ENCODE data around the gene ZNF407.

Gene ZNF407

GRCh38 chr18:74579496-74580065 lies 18.1 kb upstream of the ZNF407 start:
- no peak for DNase-seq (ENCODE audit: low read depth in 2 of 2)
- TF ChIP-seq, protein P1, sequence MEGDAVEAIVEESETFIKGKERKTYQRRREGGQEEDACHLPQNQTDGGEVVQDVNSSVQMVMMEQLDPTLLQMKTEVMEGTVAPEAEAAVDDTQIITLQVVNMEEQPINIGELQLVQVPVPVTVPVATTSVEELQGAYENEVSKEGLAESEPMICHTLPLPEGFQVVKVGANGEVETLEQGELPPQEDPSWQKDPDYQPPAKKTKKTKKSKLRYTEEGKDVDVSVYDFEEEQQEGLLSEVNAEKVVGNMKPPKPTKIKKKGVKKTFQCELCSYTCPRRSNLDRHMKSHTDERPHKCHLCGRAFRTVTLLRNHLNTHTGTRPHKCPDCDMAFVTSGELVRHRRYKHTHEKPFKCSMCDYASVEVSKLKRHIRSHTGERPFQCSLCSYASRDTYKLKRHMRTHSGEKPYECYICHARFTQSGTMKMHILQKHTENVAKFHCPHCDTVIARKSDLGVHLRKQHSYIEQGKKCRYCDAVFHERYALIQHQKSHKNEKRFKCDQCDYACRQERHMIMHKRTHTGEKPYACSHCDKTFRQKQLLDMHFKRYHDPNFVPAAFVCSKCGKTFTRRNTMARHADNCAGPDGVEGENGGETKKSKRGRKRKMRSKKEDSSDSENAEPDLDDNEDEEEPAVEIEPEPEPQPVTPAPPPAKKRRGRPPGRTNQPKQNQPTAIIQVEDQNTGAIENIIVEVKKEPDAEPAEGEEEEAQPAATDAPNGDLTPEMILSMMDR (IDR thresholded peaks at IDR 0.05; ENCODE audit: low read depth, low read length): no peak
- H3K4me3 ChIP-seq (replicated peaks in 1 of 2; ENCODE audit: low read depth in 2 of 2, low read length in 2 of 2): no peak overlapping the region

DNA sequence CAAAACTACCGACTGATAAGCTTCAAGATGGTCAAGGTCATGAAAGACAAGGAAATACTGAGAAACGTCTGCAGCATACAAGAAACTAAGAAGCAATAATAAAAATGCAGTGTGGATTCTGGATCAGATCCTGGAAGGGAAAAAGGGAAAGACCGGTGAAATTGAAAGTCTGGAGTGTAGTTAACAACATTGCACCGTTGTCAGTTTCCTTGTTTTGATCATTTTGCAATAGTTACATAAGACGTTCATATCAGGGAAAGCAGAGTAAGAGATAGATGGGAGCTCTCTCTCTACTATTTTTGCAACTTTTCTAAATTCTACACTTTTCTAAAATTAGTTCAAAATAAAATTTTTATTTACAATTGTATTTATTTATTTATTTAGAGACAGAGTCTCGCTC lies 15.0 kb upstream of the ZNF407 start:
- H3K4me3 ChIP-seq (replicated peaks in 1 of 2; ENCODE audit: low read depth in 2 of 2, low read length in 2 of 2): no peak overlapping the region
- TF ChIP-seq, protein P1 (IDR thresholded peaks at IDR 0.05; ENCODE audit: low read depth, low read length): no peak
- DNase-seq (ENCODE audit: low read depth in 2 of 2): no peak

DNA sequence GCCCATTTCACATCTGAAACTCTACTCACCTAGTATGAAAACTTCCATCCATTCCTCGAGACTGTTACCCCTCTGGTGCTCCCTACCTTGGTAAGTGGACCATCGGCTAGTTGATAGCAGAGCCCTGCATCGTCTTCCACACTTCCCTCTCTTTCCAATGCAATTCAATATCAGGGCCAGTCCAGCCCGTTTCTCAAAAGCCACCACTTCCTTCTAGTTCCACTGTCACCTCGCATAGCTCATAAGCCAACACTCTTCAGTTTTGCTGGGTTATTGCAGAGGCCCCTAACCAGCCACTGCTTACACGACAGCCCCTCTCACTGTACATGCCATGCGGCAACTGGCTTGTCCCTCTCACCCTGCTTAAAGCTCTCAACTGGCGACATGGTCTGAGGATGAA lies 10.2 kb upstream of the ZNF407 start:
- DNase-seq (ENCODE audit: low read depth in 2 of 2): no peak
- TF ChIP-seq, protein P1 (IDR thresholded peaks at IDR 0.05; ENCODE audit: low read depth, low read length): no peak
- no peak overlapping the region for H3K4me3 ChIP-seq (replicated peaks in 1 of 2; ENCODE audit: low read depth in 2 of 2, low read length in 2 of 2)

- TF ChIP-seq, protein P1 (IDR thresholded peaks at IDR 0.05; ENCODE audit: low read depth, low read length): no peak
- no peak overlapping the region for H3K4me3 ChIP-seq (replicated peaks in 1 of 2; ENCODE audit: low read depth in 2 of 2, low read length in 2 of 2)
- DNase-seq (ENCODE audit: low read depth in 2 of 2): no peak
Observed at GRCh38 chr18:74589021-74589420, 8.6 kb upstream of the ZNF407 start.

- no peak for DNase-seq (ENCODE audit: low read depth in 2 of 2)
- no peak overlapping the region for H3K4me3 ChIP-seq (replicated peaks in 1 of 2; ENCODE audit: low read depth in 2 of 2, low read length in 2 of 2)
- TF ChIP-seq, protein P1 (IDR thresholded peaks at IDR 0.05; ENCODE audit: low read depth, low read length): no peak
Observed at GRCh38 chr18:74589811-74590210, 7.9 kb upstream of the ZNF407 start.

- DNase-seq (ENCODE audit: low read depth in 2 of 2): no peak
- TF ChIP-seq, protein P1 (IDR thresholded peaks at IDR 0.05; ENCODE audit: low read depth, low read length): no peak
- no peak overlapping the region for H3K4me3 ChIP-seq (replicated peaks in 1 of 2; ENCODE audit: low read depth in 2 of 2, low read length in 2 of 2)
Observed at GRCh38 chr18:74590671-74591070, 7.0 kb upstream of the ZNF407 start.

- TF ChIP-seq, protein P1 (IDR thresholded peaks at IDR 0.05; ENCODE audit: low read depth, low read length): no peak
- no peak overlapping the region for H3K4me3 ChIP-seq (replicated peaks in 1 of 2; ENCODE audit: low read depth in 2 of 2, low read length in 2 of 2)
- DNase-seq (ENCODE audit: low read depth in 2 of 2): no peak
Observed at GRCh38 chr18:74595431-74595830, 2.2 kb upstream of the ZNF407 start.
